Measurements from ENCODE around the gene KCTD15. TPM values are rescaled to one million over a fixed set of nuclear protein-coding genes. Genes with fewer than 3 reads are reported as not detected.

Gene KCTD15
- polyA plus RNA-seq, 1 donor (not counting 4 experiments of a cell fraction or from before 2014, with no cell fraction given) = 16.2 TPM

DNA sequence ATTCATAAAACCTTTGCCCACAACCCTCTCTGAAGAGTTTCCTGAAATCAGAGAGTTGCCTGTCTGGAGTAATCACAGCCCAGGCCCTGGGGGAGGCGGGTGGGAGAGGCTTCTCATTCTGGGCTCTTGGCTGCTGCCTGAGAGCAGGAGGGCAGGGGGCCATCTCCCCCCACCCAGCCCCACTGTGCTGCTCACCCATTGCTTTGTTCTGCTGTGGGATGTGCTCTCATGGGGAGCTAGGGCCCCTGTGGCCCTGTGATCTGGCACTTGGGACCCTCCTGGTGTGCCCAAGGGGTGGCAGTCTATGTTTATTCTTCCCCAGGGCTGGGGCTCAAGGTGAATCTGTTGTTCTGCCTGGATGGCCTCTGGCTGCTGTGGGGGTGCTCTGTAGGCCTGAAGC lies 6.1 kb downstream of the KCTD15 start:
- no peak overlapping the region for H3K9ac ChIP-seq (ENCODE audit: control insufficient read depth, extremely low read depth, insufficient read depth, low read length)
- no peak overlapping the region for H3K27ac ChIP-seq (ENCODE audit: control insufficient read depth, insufficient read depth, low read length)
- TF ChIP-seq EZH2 (IDR thresholded peaks at IDR 0.05; ENCODE audit: low read length) = no peak
- TF ChIP-seq, protein P1, sequence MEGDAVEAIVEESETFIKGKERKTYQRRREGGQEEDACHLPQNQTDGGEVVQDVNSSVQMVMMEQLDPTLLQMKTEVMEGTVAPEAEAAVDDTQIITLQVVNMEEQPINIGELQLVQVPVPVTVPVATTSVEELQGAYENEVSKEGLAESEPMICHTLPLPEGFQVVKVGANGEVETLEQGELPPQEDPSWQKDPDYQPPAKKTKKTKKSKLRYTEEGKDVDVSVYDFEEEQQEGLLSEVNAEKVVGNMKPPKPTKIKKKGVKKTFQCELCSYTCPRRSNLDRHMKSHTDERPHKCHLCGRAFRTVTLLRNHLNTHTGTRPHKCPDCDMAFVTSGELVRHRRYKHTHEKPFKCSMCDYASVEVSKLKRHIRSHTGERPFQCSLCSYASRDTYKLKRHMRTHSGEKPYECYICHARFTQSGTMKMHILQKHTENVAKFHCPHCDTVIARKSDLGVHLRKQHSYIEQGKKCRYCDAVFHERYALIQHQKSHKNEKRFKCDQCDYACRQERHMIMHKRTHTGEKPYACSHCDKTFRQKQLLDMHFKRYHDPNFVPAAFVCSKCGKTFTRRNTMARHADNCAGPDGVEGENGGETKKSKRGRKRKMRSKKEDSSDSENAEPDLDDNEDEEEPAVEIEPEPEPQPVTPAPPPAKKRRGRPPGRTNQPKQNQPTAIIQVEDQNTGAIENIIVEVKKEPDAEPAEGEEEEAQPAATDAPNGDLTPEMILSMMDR (optimal IDR thresholded peaks at IDR 0.05 in 1 of 3, IDR thresholded peaks at IDR 0.05 in 1 of 3, conservative IDR thresholded peaks at IDR 0.05 in 1 of 3; ENCODE audit: extremely low read depth in 1 of 3, insufficient read depth in 2 of 3, low read length in 3 of 3) = no peak
- no peaks in the 10 kb centered on the region for H3K9me3 ChIP-seq (ENCODE audit: control insufficient read depth, low read depth, low read length)
- peaks cover 28% of the 10 kb centered on the region for H3K4me1 ChIP-seq (ENCODE audit: control insufficient read depth, extremely low read depth, insufficient read depth, low read length)
- peaks cover 6 to 44% of the 10 kb centered on the region in 2 experiments for H3K36me3 ChIP-seq (ENCODE audit: control insufficient read depth in 2 of 2, extremely low read depth in 1 of 2, insufficient read depth in 2 of 2, low read length in 2 of 2)
- no peak overlapping the region for H3K4me2 ChIP-seq (ENCODE audit: control insufficient read depth, extremely low read depth, insufficient read depth, low read depth, low read length)
- no peak overlapping the region for H2AFZ ChIP-seq (ENCODE audit: control insufficient read depth, low read length)
- no peak for DNase-seq (ENCODE audit: low read depth, low spot score)
- H4K20me1 ChIP-seq (ENCODE audit: control insufficient read depth, extremely low read depth, insufficient read depth, low read length) = peaks cover 10% of the 10 kb centered on the region
- peaks cover 7% of the 10 kb centered on the region for H3K79me2 ChIP-seq (ENCODE audit: control insufficient read depth, insufficient read depth, low read length)
- no peak for FAIRE-seq
- dilution Hi-C loops (cut with MboI; ENCODE audit: extremely low pct_ligation_motif_present, low sequenced_read_pairs) = no loop called here
- peaks cover 3% of the 10 kb centered on the region for H3K9me1 ChIP-seq (ENCODE audit: control insufficient read depth, extremely low read depth, insufficient read depth, low read length)
- H3K27me3 ChIP-seq (ENCODE audit: control insufficient read depth, extremely low read depth, insufficient read depth, low read length) = no peaks in the 10 kb centered on the region
- H3K4me3 ChIP-seq (ENCODE audit: control insufficient read depth in 2 of 3, extremely low read depth in 1 of 3, insufficient read depth in 2 of 3, low read depth in 1 of 3, low read length in 3 of 3) = no peak overlapping the region

- Histone ChIP-seq H3K79me2 (ENCODE audit: control insufficient read depth, insufficient read depth, low read length) (peaks cover 7% of the 10 kb centered on the region), H3K9me3 (ENCODE audit: control insufficient read depth, low read depth, low read length) (no peaks in the 10 kb centered on the region), H3K4me3 (ENCODE audit: control insufficient read depth in 2 of 3, extremely low read depth in 1 of 3, insufficient read depth in 2 of 3, low read depth in 1 of 3, low read length in 3 of 3) (no peak overlapping the region), H3K27ac (ENCODE audit: control insufficient read depth, insufficient read depth, low read length) (no peak overlapping the region), H4K20me1 (ENCODE audit: control insufficient read depth, extremely low read depth, insufficient read depth, low read length) (peaks cover 10% of the 10 kb centered on the region), H3K4me1 (ENCODE audit: control insufficient read depth, extremely low read depth, insufficient read depth, low read length) (peaks cover 28% of the 10 kb centered on the region), H3K9me1 (ENCODE audit: control insufficient read depth, extremely low read depth, insufficient read depth, low read length) (peaks cover 3% of the 10 kb centered on the region), H3K27me3 (ENCODE audit: control insufficient read depth, extremely low read depth, insufficient read depth, low read length) (no peaks in the 10 kb centered on the region), H3K36me3 (ENCODE audit: control insufficient read depth in 2 of 2, extremely low read depth in 1 of 2, insufficient read depth in 2 of 2, low read length in 2 of 2) (peaks cover 7 to 50% of the 10 kb centered on the region in 2 experiments), H3K9ac (ENCODE audit: control insufficient read depth, extremely low read depth, insufficient read depth, low read length) (no peak overlapping the region), H2AFZ (ENCODE audit: control insufficient read depth, low read length) (no peak overlapping the region), H3K4me2 (ENCODE audit: control insufficient read depth, extremely low read depth, insufficient read depth, low read depth, low read length) (no peak overlapping the region)
- TF ChIP-seq, protein P1 (optimal IDR thresholded peaks at IDR 0.05 in 1 of 3, IDR thresholded peaks at IDR 0.05 in 1 of 3, conservative IDR thresholded peaks at IDR 0.05 in 1 of 3; ENCODE audit: extremely low read depth in 1 of 3, insufficient read depth in 2 of 3, low read length in 3 of 3) = no peak
- no peak for TF ChIP-seq EZH2 (IDR thresholded peaks at IDR 0.05; ENCODE audit: low read length)
- DNase-seq (ENCODE audit: low read depth, low spot score) (no peak), FAIRE-seq (no peak)
- dilution Hi-C loops (cut with MboI; ENCODE audit: extremely low pct_ligation_motif_present, low sequenced_read_pairs) = no loop called here
These were observed 6.7 kb downstream of the KCTD15 start for GRCh38 chr19:33803383-33803782.
